HG02798 (cell line): ENCODE measurements around the gene P3R3URF.

ENCODE experiments used
- ATAC-seq: cut with Tn5 transposase; IDR thresholded peaks from one replicate; pipeline ENCODE4 v1.9.1; 2021; ENCODE audit warnings: mild to moderate bottlenecking; ENCODE audit not compliant: unreplicated experiment, poor library complexity

P3R3URF gene

DNA sequence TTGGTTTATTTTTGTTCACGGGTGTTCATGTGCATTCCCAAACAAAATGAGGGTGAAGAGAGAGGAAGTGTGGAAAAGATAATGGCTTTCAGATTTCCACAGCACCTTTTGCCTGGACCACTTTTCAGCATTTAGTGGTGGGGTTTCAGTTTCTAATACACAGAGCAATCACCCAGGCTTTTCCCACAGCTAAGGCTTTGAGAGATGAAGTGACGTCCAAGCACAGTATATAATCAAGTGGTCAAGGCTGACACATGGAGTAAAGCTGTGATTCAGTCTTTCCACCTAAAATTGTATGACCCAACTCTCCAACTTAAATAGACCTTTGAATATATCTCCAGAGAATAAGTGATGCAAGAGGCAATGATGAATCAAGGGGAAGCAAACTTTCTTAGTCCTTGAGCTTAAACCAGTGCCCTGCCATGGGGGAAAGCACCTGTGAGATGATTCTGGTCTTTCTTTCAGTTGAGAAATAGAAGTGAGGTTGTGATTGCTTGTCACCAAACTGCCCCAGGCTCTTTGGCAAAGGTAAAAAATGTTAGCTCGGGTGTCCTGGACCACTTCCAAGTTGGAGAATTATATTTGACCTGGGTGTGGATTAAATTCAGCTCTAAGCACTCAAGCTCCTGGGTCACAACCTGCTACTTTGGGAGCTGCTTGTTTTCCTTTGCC is 41.5 kb downstream of the P3R3URF start:
- no peak for ATAC-seq

- no peak for ATAC-seq
These were observed 42.4 kb downstream of the P3R3URF start for GRCh38 chr1:46133781-46134350.

DNA sequence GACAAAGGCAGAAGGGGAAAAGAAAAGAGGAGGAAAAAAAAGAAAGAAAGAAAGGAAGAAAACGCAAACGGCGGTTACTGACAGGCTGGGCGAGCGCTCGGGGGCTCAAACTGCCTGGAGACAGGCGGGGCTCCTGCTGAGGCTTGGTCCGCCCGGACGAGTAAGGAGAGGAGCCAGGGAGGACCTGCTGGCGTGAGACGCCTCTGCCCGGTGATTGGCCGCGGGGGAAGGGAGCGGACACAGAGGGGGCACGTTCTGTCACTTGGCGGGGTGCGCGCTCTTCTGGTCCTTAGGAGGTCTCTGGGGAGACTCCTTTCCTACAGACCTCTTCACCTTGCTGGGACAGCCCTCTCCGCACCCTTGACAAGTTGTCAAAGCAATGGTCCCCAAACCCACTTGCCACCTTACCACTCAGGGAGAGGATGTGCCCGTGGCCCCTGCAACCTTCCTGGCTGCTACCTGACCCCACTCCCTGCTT is 43.1 kb downstream of the P3R3URF start:
- ATAC-seq, result peak; percentile 53

DNA sequence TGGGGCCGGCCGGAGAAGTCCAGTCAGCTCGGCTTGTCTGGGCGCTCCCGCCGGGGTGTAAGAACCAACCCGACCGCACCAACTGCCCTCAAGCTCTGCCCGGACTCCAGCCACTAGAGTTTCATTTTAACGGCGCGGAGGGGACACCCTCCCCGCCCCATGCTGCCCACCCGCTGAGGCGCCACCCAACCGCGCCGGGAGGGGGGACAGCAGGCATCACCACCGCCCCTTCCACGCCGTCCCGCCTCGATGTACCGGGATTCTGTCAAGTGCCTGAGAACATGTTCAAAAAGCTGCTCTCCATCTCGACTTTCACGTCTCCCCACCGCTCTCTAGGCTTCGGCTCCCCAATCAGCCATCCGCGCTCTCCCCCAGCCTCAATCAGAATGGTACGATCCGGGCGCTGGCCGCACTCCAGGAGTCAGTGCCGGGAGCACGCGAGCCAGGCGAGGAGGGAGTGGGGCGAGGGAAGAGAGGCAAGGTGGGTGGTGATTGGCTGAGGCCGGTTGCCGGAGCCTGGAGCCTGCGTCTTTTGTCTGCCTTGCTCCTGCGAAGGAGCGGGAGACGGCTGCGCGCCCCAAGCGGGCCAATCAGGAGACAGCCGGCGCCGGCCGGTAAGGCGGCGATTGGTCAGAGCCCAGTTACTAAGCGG is 43.6 kb downstream of the P3R3URF start, which contains the start of gene PIK3R3:
TSS of gene PIK3R3 (minus strand) at position 101 of the 652 bp plus-strand sequence. CDS start 677 bp downstream, outside the sequence.
- peak; percentile 90 for ATAC-seq

DNA sequence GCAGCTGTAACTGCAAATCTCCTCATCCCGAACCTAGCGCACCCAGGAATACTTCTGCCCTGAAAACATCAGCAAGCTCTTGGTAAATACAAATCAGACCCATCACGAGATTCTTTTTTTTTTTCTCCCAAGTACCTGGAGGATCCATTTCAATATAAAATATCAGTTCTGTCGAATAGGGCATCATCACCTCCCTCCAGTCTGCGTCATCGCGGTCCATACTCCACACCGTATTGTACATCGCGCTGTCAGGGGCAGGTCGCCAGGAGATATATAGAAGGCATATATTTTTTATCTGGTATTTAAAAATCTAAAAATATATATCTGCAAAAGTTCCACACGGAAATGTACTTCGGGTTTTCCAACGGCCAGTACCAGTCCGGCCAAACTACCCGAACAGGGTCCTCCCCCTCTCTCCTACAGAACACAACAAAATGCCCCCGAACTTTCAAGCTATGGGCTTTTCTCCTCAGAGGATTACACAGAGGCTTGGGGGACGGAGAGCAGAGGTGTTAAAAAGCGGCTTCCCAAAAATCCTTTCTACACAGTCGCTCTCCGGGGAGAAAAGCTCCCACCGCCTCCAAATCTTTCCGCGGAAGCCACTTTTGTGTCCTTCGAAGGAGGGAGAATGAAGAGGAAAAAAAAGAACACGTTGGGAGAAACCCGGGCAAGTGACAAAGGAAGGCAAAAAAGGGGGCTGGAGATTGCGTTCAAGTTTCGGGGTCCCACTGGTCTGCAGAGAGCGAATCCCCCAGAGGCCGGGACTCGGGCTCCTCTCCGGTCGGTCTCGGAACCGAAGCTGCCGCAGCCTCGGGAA is 44.4 kb downstream of the P3R3URF start:
- ATAC-seq, result no peak

DNA sequence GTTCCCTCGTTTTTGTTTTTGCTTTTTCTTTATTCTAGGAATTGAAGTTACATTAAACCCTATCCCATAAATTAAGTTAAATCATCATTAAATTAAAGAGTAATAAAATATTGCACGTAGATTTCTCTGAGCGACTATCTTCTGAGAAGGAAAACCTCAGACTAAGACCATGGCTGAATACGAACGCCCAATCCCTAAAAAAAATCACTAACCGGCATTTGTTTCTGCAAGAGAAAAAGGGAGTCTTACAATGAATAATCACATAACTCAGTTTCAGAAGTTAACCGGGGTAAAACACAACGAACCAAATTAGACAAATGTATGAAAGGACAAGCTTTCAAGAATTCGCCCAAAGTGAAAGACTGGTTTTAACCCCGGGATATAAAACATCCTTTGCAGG is 45.2 kb downstream of the P3R3URF start:
- ATAC-seq, result no peak

DNA sequence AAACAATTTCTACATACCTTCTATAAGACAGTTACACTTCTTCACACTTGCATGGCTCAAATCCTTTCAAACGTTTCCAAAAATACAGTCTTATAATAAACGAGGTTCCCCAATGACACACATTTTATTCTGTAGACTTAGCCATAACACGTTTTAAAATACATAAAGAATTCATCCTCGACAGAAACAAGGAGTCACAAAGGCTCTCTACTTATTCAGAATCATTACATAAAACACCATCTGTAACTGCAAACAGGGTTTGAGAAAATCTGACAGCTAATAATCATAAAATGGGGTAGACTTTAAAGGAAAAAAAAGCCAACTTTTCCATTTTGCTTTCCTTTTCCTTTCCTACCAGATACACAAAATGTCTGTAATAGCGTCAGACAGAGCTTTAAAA is 45.7 kb downstream of the P3R3URF start:
- no peak for ATAC-seq

DNA sequence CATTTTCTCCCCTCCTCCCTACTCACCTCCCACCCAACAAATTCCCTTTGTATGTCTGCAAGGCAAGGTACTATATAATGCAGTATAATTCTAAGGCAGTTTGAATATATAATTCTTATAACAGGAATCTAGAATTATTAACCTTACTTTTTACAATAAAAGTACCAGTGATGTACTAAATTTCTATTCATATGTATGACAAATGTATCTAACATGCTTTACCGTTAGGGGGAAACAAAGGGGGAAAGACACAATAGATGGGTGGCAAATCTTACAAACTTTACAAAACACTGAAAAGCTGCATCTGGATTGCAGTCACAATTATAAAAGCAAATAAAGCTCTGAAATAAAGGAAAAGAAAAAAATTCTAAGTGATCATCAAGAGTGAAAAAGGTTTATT is 46.2 kb downstream of the P3R3URF start:
- ATAC-seq, result no peak

GRCh38 chr1:46128344-46128743 is 47.9 kb downstream of the P3R3URF start:
- no peak for ATAC-seq
